ENCODE measurements around the gene WSCD2. TPM values are rescaled to one million over a fixed set of nuclear protein-coding genes. Genes with fewer than 3 reads are reported as not detected.

Gene WSCD2
- total RNA-seq, 2 donors from 2014 or later, result 6.5 to 6.7 TPM

DNA sequence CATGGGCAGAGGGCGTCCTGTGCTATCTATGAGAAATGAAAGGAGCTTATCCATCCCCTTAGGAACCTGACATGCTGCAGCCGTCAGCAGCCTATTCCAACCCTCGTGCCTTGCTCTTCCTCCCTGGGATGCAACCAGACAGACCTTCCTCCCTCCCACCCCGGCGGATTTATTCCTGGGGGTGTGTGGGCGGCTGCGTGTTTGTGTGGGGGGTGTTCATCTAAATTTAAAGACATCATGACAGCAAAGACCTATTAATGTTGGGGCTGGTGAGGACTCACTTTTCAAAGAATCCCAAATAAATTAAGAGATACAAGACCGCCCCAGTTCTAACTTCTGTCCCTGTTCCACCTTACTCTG is 52.0 kb downstream of the WSCD2 start:
- H3K27me3 ChIP-seq (replicated peaks; ENCODE audit: insufficient read depth), result no peaks in the 10 kb centered on the region
- no peaks in the 10 kb centered on the region for H3K4me1 ChIP-seq (replicated peaks)
- no peak overlapping the region for H3K4me3 ChIP-seq
- H3K9me3 ChIP-seq, result no peaks in the 10 kb centered on the region
- DNase-seq (ENCODE audit: low spot score), result no peak
- no peak overlapping the region for H3K27ac ChIP-seq
- intact Hi-C loops (cut with DNase I), result no loop called here
- H3K36me3 ChIP-seq, result no peaks in the 10 kb centered on the region
- TF ChIP-seq, protein P1, sequence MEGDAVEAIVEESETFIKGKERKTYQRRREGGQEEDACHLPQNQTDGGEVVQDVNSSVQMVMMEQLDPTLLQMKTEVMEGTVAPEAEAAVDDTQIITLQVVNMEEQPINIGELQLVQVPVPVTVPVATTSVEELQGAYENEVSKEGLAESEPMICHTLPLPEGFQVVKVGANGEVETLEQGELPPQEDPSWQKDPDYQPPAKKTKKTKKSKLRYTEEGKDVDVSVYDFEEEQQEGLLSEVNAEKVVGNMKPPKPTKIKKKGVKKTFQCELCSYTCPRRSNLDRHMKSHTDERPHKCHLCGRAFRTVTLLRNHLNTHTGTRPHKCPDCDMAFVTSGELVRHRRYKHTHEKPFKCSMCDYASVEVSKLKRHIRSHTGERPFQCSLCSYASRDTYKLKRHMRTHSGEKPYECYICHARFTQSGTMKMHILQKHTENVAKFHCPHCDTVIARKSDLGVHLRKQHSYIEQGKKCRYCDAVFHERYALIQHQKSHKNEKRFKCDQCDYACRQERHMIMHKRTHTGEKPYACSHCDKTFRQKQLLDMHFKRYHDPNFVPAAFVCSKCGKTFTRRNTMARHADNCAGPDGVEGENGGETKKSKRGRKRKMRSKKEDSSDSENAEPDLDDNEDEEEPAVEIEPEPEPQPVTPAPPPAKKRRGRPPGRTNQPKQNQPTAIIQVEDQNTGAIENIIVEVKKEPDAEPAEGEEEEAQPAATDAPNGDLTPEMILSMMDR (IDR thresholded peaks at IDR 0.05), result no peak
- TF ChIP-seq POLR2A (IDR thresholded peaks at IDR 0.05) (no peak), POLR2AphosphoS5 (IDR thresholded peaks at IDR 0.05) (no peak)
- WGBS, result 74% methylated on average over 8 of the region's 8 CpGs

DNA sequence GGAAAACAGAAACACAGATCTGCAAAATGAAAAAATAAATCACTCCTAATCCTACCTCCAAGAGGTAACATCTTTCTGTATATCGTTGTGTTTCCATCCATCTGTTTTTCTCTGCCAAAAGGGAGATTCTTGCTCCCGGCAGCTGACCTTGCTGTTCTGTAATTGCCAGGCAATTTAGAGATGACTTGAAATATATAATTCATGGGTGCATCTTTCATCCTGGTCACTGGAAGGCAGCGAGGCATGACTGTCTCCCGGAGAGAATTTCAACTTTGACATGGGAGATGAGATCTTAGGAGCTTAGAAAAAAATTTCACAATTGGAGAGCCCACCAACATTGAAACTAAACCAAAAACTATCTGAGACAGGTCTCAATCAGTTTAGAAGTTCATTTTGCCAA is 53.0 kb downstream of the WSCD2 start:
- H3K4me1 ChIP-seq (replicated peaks), result no peaks in the 10 kb centered on the region
- DNase-seq (ENCODE audit: low spot score), result no peak
- H3K36me3 ChIP-seq, result no peaks in the 10 kb centered on the region
- H3K27me3 ChIP-seq (replicated peaks; ENCODE audit: insufficient read depth), result no peaks in the 10 kb centered on the region
- no peaks in the 10 kb centered on the region for H3K9me3 ChIP-seq
- no peak overlapping the region for H3K4me3 ChIP-seq
- intact Hi-C loops (cut with DNase I), result no loop called here
- TF ChIP-seq, protein P1 (IDR thresholded peaks at IDR 0.05), result no peak
- TF ChIP-seq POLR2A (IDR thresholded peaks at IDR 0.05) (no peak), POLR2AphosphoS5 (IDR thresholded peaks at IDR 0.05) (no peak)
- 73% methylated on average over 4 of the region's 4 CpGs for WGBS
- H3K27ac ChIP-seq, result no peak overlapping the region

DNA sequence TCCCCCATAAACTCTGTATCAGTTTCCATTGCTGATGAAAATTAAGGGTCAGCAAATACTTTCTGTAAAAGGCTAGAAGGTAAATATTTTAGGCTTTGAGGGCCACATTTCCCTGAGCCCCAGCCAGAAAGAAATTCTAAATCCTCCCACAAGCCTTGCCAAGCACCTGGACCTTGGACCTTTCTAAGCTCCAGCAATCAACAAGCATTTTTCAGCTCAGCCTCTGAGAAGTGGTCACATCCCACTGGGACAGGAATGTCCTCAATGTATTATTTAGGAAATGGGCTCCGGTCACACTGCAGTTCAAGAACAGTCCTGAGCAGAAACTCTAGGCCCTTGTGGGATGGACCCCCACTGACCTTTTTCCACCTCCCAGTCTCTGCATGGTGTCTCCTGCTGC is 55.9 kb downstream of the WSCD2 start:
- WGBS, result 75% methylated on average over 1 of the region's 1 CpG
- no peak for DNase-seq (ENCODE audit: low spot score)

DNA sequence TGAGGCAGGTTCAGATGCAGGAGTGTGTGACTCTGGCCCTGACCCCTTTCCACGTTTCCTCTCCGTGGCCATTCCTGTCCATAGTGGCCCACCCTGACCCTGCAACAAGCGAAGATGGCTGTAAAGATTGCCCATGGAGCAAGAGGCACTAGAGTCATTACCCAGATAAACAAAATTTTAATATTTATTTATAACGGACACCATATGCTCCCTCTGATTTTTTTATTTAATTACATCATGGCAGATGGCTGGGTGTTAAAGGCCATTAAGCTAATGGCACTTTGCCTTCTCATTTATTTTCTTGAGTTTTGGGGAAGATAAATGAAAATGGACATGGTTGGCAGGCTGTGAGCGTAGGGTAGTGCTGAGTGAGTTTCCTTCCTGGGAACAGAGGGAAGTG is 58.7 kb downstream of the WSCD2 start:
- DNase-seq (ENCODE audit: low spot score), result no peak
- intact Hi-C loops (cut with DNase I), result no loop called here
- 74% methylated on average over 5 of the region's 5 CpGs for whole genome bisulfite sequencing

More for the DNA sequence above, 55.9 kb downstream of the WSCD2 start:
- intact Hi-C loops (cut with DNase I), result no loop called here
- TF ChIP-seq, protein P1 (IDR thresholded peaks at IDR 0.05), result no peak
- Histone ChIP-seq H3K4me1 (replicated peaks) (no peaks in the 10 kb centered on the region), H3K9me3 (no peaks in the 10 kb centered on the region), H3K36me3 (no peaks in the 10 kb centered on the region), H3K27ac (no peak overlapping the region), H3K27me3 (replicated peaks; ENCODE audit: insufficient read depth) (no peaks in the 10 kb centered on the region), H3K4me3 (no peak overlapping the region)

DNA sequence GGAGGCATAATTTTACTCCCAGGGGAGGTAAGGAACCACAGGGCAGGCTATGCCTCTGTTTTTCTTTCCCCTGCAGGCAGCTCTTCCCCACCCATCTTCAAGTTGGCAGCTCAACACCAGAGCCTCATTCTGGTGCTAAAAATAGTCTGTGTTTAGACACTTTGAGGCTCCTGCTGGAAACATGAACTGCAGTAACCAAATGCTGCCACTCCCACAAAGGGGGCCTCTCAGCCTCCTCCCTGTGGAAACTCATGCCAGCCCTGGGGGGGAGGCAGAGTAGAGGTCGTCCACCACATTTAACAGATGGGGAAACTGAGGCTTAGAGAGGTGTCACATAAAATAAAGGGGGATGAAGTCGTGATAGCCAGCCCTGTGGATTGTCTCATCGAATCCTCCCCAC is 61.4 kb downstream of the WSCD2 start:
- Histone ChIP-seq H3K27ac (no peak overlapping the region), H3K4me1 (replicated peaks) (no peaks in the 10 kb centered on the region), H3K4me3 (no peak overlapping the region), H3K27me3 (replicated peaks; ENCODE audit: insufficient read depth) (no peaks in the 10 kb centered on the region), H3K36me3 (no peaks in the 10 kb centered on the region), H3K9me3 (no peaks in the 10 kb centered on the region)
- TF ChIP-seq POLR2A (IDR thresholded peaks at IDR 0.05) (no peak), POLR2AphosphoS5 (IDR thresholded peaks at IDR 0.05) (no peak)
- TF ChIP-seq, protein P1 (IDR thresholded peaks at IDR 0.05), result no peak
- 13% methylated on average over 3 of the region's 3 CpGs for WGBS
- no peak for DNase-seq (ENCODE audit: low spot score)
- intact Hi-C loops (cut with DNase I), result loop anchor here (2.0 to 5.0 kb wide), 2 partner anchors 58 to 92 kb away; no protein-coding TSS in a partner anchor

More for the DNA sequence above, 58.7 kb downstream of the WSCD2 start:
- Histone ChIP-seq H3K27me3 (replicated peaks; ENCODE audit: insufficient read depth) (no peaks in the 10 kb centered on the region), H3K4me3 (no peak overlapping the region), H3K27ac (no peak overlapping the region), H3K4me1 (replicated peaks) (no peaks in the 10 kb centered on the region), H3K36me3 (no peaks in the 10 kb centered on the region), H3K9me3 (no peaks in the 10 kb centered on the region)
- TF ChIP-seq POLR2A (IDR thresholded peaks at IDR 0.05), result no peak
- TF ChIP-seq POLR2AphosphoS5 (IDR thresholded peaks at IDR 0.05), result no peak

All from prostate gland (tissue), 2 donors.